ENCODE data around the gene TUBB.

- TF ChIP-seq YY1 (IDR thresholded peaks at IDR 0.05; ENCODE audit: insufficient read depth, insufficient read length) (no peak), SUZ12 (IDR thresholded peaks at IDR 0.05; ENCODE audit: extremely low read depth, insufficient read depth, insufficient read length) (no peak), ZNF274 (IDR thresholded peaks at IDR 0.05; ENCODE audit: low read depth, low read length) (no peak)
Measured at GRCh38 chr6:30766461-30767157, 46.5 kb downstream of the TUBB start.
